SK-N-MC (cell line): ENCODE data around the gene ABCD3.
"Not testable (repeated sequence)": the region's sequence is repeated elsewhere in the genome, so short reads cannot be mapped to it uniquely, and the experiment has no call there.

Experiments used
- DNase-seq: peaks from one replicate; pipeline ENCODE4 v3.0.0-alpha.2; 2011; ENCODE audit warnings: low read depth, low spot score
- H3K27ac ChIP-seq: fragments of 200-600 bp; sonication (generic); 2 replicates; pipeline ENCODE4 v1.5.1; 2016; ENCODE audit warnings: mixed run types
- H3K36me3 ChIP-seq: fragments of 200-600 bp; sonication (generic); 2 replicates; pipeline ENCODE4 v1.6.1; 2017; ENCODE audit warnings: antibody characterized with exemption, low read length, mixed read lengths; ENCODE audit not compliant: insufficient read depth
- H3K4me3 ChIP-seq: fragments of 200-600 bp; sonication (generic); 2 replicates; pipeline ENCODE4 v1.5.1; 2016
- H3K9ac ChIP-seq: fragments of 200-600 bp; sonication (generic); 2 replicates; pipeline ENCODE4 v1.8.0; 2017; ENCODE audit warnings: mixed run types, mixed read lengths; ENCODE audit not compliant: insufficient read length
- H3K9me3 ChIP-seq: fragments of 200-600 bp; sonication (generic); 2 replicates; pipeline ENCODE4 v1.6.1; 2017; ENCODE audit warnings: low read depth, mild to moderate bottlenecking, antibody characterized with exemption, low read length, moderate library complexity, mixed read lengths
- EZH2 ChIP-seq: fragments of 200-600 bp; sonication (generic); IDR thresholded peaks from one replicate; pipeline ENCODE4 v1.6.1; 2017; ENCODE audit warnings: antibody characterized with exemption
- FOXP2 ChIP-seq: optimal IDR thresholded peaks from 2 replicates; pipeline ENCODE3; 2011; ENCODE audit warnings: mild to moderate bottlenecking, moderate library complexity; ENCODE audit not compliant: insufficient read depth; ENCODE audit errors: extremely low read length, control extremely low read depth
- POLR2AphosphoS5 ChIP-seq: IDR thresholded peaks from 2 replicates; pipeline ENCODE4 v1.6.1; 2012; ENCODE audit warnings: mild to moderate bottlenecking, low read depth, low read length, borderline replicate concordance

The ABCD3 gene

DNA sequence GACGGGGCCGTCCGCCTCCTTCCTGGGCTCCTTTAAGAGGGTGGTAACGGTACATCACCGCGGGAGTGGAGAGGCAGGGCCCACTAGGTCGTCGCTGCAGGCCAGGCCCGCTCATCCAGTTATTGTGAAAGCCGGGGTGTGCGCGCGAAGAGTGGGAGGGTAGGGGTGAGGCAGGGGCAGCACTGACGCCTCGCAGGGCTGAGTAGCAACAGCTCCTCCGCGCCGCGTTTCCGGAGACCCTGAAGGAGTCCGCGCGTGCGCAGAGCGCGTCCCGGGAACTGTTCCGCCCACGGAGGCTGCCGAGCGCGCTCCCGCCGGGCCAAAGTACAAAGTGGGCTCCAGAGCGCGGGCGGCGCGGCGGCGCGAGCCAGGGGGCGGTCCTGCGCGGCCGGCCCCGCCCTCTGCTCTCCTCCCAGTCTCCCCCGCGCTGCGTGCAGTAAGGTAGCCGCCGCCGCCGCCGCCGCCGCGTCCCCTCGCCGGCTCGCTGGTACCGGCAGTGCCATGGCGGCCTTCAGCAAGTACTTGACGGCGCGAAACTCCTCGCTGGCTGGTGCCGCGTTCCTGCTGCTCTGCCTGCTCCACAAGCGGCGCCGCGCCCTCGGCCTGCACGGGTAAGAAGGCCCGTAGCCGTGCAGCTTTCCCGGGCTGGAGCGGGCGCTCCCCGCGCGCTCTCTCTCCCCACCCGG, at the start of gene ABCD3:
Gene ABCD3, plus strand, starts transcription at position 412 of the 686 bp plus-strand sequence. Its CDS starts 90 bp downstream, at position 502.
- TF ChIP-seq POLR2AphosphoS5 (peak; percentile 86), EZH2 (no peak)
- peak; percentile 82 for DNase-seq
- Histone ChIP-seq H3K27ac (peak within 1 kb of the TSS; percentile 82), H3K36me3 (no peaks in the 10 kb centered on the region), H3K9ac (peak within 1 kb of the TSS; percentile 84), H3K9me3 (no peaks in the 10 kb centered on the region), H3K4me3 (peak within 1 kb of the TSS; percentile 94)

- H3K9me3 ChIP-seq, H3K4me3 ChIP-seq, H3K27ac ChIP-seq, DNase-seq, H3K36me3 ChIP-seq, H3K9ac ChIP-seq: not testable (repeated sequence)
Measured at GRCh38 chr1:94372771-94373170, 45.4 kb upstream of the ABCD3 start.

GRCh38 chr1:94373311-94373710, 44.9 kb upstream of the ABCD3 start:
- not testable (repeated sequence) for H3K36me3 ChIP-seq, H3K9me3 ChIP-seq, H3K4me3 ChIP-seq, H3K9ac ChIP-seq, DNase-seq, H3K27ac ChIP-seq

GRCh38 chr1:94375666-94376065, 42.5 kb upstream of the ABCD3 start:
- H3K9me3 ChIP-seq, H3K9ac ChIP-seq, H3K27ac ChIP-seq, H3K36me3 ChIP-seq, DNase-seq, H3K4me3 ChIP-seq: not testable (repeated sequence)

DNA sequence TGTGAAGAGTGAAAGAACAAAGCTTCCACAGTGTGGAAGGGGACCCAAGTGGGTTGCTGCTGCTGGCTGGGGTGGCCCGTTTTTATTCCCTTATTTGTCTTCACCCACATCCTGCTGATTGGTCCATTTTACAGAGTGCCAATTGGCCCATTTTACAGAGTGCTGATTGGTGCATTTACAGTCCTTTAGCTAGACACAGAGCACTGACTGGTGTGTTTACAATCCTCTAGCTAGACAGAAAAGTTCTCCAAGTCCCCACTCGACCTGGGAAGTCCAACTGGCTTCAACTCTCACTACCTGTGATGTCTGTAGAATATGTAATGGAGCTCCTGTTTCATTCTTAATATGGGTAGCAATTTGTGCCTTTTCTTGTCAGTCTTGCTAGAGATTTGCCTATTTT, 39.7 kb upstream of the ABCD3 start:
- not testable (repeated sequence) for DNase-seq, H3K4me3 ChIP-seq, H3K36me3 ChIP-seq, H3K9me3 ChIP-seq, H3K27ac ChIP-seq, H3K9ac ChIP-seq

DNA sequence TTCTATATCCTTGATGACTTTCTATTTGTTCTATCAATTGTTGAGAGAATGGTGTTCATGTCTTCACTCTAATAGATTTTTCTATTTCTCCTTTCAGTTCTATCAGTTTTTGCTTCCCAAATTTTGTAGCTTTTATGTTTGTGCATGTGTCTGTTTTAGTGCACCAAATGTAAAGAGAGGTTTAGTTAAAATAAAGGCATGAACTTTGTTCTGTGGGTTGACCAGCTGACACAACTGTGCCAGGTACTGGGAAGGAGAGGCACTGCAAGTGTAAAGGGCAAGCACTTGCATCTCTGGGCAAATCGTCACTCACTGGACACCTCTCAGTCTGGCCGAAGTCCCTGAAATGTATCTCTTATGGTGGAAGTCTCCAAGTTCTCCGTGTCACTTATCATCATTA, 38.6 kb upstream of the ABCD3 start:
- TF ChIP-seq FOXP2: no peak
- no peak for DNase-seq
- Histone ChIP-seq H3K27ac (no peak overlapping the region), H3K9ac (no peak overlapping the region), H3K36me3 (no peaks in the 10 kb centered on the region), H3K4me3 (no peak overlapping the region), H3K9me3 (no peaks in the 10 kb centered on the region)

DNA sequence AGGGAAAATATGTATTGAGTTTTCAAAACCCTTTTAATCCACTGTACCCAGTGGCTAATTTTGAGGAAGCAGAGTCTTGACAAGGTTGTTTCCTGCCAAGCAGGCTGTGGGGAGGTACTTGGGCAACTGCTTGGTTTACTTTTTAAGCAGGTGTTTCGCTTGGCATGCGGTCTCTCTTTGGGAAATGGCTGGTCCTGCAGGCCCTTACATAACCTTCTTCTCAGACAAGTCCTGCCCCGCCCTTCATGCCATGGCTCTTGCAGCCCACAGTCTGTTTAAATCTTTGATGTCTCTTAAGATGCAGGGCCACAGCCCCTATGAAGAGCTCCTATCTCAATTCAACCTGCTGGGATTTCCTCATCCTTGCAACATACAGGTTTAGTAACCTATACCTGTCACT, 36.0 kb upstream of the ABCD3 start:
- Histone ChIP-seq H3K9me3 (no peaks in the 10 kb centered on the region), H3K4me3 (no peak overlapping the region), H3K9ac (no peak overlapping the region), H3K27ac (no peak overlapping the region), H3K36me3 (no peaks in the 10 kb centered on the region)
- TF ChIP-seq EZH2: no peak
- TF ChIP-seq FOXP2: no peak
- TF ChIP-seq POLR2AphosphoS5: no peak
- no peak for DNase-seq

GRCh38 chr1:94383966-94384408, 34.2 kb upstream of the ABCD3 start:
- Histone ChIP-seq H3K36me3 (no peaks in the 10 kb centered on the region), H3K4me3 (no peak overlapping the region), H3K27ac (no peak overlapping the region), H3K9me3 (no peaks in the 10 kb centered on the region), H3K9ac (no peak overlapping the region)
- DNase-seq: no peak
- TF ChIP-seq POLR2AphosphoS5 (no peak), EZH2 (no peak), FOXP2 (no peak)

DNA sequence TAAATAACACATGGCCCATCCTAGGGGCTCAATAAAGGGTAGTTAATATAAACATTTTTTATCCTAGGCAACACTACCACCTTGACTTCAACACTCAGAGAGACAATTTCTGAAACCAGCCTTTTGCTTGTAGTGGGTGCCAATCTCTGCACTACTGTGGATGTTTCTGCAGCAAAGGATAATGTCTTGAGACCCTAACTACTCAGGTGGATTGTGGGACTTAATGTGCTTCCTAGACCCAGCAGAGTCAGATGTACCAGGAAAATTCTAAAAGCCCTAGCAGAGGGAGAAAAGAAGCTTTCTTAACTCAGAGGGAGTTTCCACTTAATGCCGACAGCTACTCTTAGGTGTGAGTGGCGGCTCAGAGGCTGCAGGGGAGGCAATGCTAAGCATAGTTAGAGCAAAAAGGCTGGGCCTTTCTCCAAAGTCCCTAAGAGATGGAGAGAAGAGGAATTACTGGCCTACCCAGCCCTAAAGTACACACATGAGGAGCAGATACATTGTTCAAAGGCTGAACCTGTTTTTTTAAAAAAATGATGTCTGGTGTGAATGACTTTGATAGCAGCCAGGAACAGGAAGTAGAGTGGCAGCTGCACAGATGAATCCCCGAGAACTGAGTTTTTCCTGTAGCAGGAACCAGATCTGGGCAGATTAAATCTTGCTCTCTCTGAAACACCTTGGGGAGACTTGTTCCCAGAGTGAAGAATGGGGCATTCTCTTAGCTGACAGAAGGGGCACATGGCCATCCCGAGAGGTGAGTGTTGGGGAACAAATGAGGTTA, 33.5 kb upstream of the ABCD3 start:
- Histone ChIP-seq H3K9me3 (no peaks in the 10 kb centered on the region), H3K27ac (no peak overlapping the region), H3K9ac (no peak overlapping the region), H3K36me3 (no peaks in the 10 kb centered on the region), H3K4me3 (no peak overlapping the region)
- DNase-seq: no peak
- TF ChIP-seq POLR2AphosphoS5 (no peak), EZH2 (no peak), FOXP2 (no peak)
